ENCODE data around the gene EXOC7. TPM values are rescaled to one million over a fixed set of nuclear protein-coding genes. Genes with fewer than 3 reads are reported as not detected.

Gene EXOC7
- total RNA-seq, 1 donor from 2014 or later = 132 TPM

DNA sequence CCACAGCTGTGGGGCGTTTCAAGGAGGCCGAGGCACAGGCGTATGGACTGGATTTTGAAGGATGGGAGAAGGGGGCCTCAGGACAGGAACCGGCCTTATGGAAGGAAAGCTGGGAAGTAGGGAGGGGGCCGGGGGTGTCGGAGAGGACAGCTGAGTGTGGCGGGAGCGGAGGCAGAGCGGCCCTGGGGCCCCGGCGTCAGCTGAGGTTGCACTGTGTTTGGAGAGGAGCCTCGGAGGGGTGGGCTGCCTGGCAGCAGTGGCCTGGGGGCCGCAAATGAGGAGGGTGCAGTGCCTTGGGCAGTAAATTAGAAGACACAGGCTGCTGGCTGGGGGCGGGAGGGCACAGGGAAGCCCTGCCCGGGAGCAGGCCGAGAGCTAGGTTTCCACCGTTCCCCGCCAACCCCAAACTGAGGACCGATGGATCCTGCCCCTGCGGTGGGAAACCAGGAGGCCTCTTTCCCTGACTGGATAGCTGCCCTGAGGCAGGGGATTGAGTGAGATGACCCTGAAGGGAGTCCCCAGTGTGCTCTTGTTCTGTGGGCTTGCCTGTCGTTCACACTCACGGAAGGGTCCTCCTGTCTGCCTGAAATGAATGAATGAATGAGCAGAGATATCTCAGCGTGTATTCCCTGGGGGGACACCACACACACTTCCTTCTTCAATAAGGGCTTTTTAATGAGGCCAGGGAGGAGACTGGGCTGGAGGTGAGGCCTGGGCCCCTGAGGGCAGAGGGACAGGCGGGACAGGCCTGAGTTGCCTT, 19.0 kb upstream of the EXOC7 start:
- intact Hi-C loops (cut with micrococcal nuclease) = no loop called here

DNA sequence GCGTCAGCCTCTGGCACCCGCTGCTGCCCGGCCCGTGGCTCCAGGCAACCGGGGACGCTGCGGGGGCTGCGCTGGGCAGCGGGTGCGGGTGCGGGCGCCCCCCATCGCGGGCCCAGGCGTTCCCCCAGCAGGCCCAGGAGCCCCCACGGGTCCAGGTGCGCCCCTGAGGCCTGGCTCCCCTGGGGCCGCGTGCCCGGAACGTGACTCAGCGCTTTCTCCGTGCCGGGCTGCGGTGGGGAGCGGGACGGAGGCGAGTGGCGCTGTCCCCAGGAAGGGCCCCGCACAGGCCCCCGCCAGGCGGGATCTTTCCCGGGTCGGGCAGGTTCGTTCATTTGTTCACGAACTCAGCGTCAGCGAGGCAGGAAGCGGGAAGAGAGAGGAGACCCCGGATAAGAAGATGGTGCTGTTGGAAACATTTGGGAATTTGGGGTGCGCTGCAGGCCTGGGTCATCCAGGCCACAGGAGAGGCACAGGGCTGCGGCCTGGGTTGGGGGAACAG, 18.4 kb upstream of the EXOC7 start:
- intact Hi-C loops (cut with micrococcal nuclease) = loop anchor here (1.0 kb wide), 2 partner anchors 60 to 157 kb away; no protein-coding TSS in a partner anchor

DNA sequence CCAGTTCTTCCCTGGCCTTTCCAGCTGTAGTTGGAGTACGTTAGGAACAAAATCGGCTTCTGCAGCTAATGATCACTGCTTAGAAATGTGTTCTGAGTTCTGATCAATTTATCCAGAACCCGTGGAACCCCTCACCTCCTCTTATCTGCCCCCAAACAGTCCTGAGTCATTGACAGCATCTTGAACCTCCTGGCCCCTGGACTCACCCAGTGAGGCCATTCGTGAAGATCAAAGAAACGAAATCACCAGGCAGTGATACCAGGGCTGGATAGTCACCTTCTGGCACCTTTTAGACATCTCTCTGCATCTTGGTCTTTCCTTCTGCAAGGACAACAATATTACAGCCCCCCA, 17.0 kb upstream of the EXOC7 start:
- intact Hi-C loops (cut with micrococcal nuclease) = loop anchor here (1.0 kb wide), 2 partner anchors 62 to 159 kb away; no protein-coding TSS in a partner anchor

DNA sequence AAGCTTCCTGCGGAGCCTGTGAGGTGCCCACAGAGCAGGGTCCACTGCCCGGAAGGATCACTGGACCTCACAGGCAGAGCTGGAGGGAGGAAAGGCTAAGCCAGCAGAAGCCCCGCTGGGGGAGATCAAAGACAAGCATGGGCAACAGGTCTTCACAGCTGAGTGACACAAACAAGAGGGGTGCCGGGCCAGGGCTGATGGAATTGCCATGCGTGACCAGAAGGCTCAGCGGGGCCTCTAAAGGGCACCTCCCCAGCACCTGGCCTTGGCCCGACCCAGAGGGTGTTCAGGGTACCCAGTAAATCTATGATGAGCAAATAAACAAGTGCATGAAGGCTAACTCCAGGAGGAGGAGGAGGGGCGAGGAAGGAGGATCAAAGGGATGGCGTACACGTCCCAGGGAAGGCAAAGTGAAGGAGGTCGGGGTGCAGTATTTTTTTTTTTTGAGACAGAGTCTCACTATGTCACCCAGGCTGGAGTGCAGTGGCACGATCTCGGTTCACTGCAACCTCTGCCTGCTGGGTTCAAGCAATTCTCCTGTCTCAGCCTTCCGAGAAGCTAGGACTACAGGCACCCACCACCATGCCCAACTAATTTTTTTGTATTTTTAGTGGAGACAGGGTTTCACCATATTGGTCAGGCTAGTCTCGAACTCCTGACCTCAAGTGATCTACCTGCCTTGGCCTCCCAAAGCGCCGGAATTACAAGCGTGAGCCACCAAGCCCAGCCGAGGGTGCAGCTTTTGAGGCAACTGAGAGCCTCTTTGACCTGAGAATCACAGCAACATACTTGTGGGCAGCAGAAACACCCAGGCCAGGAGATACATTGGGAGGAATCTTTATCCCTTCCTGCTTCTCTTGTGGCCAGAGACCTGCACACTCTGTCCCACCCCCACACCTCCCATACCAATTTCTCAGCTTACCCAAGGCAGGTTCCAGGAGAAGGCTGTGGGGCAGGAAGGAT, 16.1 kb upstream of the EXOC7 start:
- intact Hi-C loops (cut with micrococcal nuclease) = no loop called here

DNA sequence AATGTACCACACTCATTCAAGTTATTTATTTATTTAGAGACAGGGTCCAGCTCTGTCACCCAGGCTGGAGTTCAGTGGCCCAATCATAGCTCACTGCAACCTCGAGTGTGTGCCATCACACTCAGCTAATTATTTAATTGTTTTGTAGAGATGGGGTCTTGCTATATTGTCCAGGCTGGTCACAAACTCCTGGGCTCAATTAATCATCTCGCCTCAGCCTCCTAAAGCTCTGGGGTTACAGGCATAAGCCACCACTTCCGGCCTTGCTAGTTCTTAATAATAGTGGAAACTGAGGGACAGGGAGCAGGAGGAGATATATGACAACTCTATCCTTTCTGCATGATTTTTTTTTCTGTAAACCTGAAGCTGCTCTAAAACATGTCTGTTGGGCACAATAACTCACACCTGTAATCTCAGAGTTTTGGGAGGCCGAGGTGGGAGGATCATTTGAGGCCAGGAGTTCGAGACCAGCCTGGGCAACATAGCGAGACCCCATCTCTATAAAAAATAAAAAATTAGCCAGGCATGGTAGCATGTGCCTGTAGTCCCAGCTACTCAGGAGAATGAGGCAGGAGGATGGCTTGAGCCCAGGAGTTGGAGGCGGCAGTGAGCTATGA, 11.7 kb upstream of the EXOC7 start:
- intact Hi-C loops (cut with micrococcal nuclease) = no loop called here

DNA sequence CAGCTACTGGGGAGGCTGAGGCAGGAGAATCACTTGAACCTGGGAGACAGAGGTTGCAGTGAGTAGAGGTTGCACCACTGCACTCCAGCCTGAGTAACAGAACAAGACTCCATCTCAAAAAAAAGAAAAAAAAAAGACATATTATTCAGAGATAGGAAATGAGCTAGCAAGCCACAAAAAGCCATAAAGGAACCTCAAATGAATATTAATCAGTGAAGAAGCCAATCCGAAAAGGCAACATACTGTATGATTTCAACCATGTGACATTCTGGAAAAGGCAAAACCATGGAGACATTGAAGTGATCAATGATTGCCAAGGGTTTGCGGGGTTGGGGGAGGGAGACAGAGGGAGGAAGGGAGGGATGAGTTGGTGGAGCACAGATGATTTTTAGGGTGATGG, 8.4 kb upstream of the EXOC7 start:
- intact Hi-C loops (cut with micrococcal nuclease) = no loop called here

DNA sequence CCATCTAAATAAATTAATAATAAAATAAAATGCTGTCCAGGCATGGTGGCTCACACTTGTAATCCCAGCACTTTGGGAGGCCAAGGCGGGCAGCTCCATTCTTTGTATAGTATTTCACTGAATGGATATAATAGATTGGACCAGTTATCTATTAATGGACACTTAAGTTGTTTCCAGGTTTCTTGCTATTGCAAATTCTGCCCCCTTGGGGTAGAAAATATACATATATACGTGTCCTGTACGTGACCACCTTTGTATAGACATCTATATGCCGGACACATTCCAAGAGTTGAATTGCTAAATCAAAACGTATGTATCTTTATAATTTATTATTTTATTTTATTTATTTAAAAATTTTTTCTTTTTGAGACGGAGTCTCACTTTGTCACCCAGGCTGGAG, 3.9 kb upstream of the EXOC7 start:
- intact Hi-C loops (cut with micrococcal nuclease) = no loop called here

DNA sequence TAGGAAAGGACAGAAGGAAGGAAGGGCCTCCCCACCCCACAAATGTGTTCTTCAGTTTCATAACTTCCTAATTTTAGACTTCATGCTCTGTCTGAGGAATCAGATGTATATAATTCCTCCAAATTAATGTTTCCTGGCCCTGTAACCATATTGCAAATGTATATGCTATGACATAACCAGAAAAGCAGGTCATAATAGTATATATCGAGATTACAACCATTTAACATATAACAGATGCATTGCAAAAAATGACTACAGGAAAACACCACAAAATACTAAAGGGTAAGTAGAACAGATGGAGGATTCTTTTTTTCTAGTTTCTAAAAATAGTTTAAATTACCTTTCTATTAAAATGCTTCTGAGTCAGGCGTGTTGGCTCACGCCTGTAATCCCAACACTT, 3.1 kb upstream of the EXOC7 start:
- intact Hi-C loops (cut with micrococcal nuclease) = no loop called here

DNA sequence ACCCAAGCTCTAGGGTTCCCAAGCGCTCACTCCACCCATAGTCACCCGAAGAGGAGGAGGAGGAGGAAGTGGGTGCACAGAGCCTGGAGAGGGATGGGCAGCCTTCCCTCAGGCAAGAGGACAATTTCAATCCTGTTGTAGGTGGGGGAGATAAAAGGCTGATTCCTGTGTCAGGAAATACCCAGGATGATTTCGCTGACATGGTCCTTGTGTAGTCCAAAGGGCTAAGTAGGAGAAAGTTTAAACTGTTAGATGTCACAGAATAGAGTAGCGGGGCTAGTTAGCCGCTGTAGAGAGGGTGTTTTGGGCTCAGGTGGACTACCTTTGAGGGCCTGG, 1.3 kb upstream of the EXOC7 start:
- intact Hi-C loops (cut with micrococcal nuclease) = no loop called here

DNA sequence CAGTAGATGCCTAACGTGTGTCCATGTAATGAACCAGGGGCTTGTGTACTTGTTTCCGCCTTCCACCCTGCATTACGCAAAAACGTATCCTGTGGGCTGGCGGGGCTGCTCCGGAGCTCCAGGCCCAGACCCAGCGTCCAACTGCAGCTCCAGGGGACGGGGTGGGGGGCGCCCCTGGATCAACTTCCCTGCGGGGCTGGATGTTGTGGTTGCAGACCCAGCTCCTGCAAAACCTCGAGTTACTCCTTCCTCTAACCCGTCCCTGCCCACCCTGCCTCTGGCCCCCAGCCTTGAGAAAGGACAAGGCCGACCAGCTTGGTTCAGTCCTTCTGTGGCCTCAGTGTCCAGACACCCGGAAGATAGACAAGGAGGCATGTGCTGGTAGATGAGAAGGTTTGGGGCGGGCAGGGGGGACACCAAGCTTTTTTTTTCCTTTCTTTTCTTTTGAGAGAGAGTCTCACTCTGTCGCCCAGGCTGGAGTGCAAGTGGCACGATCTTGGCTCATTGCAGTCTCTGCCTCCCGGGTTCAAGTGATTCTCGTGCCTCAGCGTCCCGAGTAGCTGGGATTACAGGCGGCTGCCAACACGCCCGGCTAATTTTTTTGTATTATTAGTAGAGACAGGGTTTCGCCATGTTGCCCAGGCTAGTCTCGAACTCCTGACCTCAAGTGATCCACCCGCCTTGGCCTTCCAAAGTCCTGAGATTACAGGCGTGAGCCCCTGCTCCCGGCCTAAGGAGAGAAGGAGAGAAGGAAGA, 731 bp upstream of the EXOC7 start:
- intact Hi-C loops (cut with micrococcal nuclease) = no loop called here

DNA sequence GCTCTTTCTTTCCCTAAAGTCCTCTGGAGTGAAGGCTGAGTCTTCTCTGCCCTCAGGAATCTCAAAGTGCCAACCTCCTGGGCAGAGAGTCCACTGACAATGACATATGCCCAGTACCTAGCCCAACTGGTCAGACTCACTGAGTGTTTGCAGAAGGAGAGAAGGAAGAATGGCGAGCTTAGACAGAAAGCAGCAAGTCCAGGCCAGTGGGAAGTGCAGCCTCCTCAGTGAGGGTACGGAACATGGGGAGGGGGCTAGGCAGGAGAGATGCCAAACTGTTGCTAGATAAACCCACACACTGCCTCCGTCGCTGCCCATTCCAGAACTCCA, 678 bp downstream of the EXOC7 start:
- intact Hi-C loops (cut with micrococcal nuclease) = no loop called here

DNA sequence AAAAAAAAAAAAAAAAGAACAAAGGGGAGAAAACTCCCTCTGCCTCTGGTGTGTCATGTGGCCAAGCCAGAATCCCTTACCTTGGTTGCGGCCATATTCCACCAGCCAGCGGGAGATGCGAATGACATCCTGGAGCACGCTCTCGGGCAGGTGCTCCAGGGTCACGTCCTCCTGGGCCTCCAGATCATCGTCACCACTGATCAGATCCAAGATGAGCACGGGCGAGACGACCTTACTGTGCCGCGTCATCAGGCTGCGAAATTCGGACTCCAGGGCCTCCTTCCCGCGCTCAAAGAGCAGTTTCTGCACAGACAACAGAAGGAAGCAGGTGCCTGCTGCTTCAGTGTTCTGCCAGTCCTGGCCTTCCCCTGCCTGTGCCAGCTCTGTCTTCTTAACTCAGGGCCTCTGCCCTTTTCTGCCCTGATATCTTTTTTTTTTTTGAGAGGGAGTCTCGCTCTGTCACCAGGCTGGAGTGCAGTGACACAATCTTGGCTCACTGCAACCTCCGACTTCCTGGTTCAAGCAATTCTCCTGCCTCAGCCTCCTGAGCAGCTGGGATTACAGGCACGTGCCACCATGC, 5.8 kb downstream of the EXOC7 start:
- intact Hi-C loops (cut with micrococcal nuclease) = no loop called here

DNA sequence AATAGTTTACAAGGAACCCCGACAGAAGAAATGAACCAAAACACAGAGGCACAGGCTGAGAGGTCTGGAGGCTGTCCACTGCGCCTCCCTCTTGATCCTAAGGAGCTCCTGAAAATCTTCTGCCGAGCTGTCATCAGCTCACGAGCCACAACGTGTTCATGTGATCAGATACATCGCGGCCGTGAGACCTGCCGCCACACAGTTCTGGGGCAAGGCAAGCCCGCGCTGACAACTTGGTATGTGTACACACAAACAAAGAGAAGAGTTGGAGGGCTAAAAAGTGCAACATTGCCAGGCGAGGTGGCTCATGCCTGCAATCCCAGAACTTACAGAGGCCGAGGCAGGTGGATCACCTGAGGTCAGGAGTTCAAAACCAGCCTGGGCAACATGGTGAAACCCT, 7.6 kb downstream of the EXOC7 start:
- intact Hi-C loops (cut with micrococcal nuclease) = no loop called here

DNA sequence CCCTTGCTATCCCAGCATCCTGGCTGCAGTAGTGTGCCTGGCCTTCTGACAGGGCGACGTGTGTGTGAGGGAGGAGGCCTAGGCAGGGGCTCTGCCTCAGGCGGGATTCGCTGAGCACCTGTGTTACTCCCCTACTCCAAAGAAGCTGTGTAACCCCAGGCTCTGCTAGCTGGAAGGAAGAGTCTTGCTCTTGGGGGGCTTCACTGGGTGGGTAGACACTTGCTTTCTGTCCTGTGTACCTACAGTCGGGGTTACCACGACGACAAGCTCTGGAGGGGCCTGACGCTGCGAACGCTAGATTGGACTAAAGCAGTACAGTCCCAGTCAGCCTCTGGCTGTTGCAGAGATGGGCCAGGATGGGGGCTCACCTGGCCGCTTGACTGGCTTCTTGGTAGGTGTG, 9.5 kb downstream of the EXOC7 start:
- intact Hi-C loops (cut with micrococcal nuclease) = no loop called here

DNA sequence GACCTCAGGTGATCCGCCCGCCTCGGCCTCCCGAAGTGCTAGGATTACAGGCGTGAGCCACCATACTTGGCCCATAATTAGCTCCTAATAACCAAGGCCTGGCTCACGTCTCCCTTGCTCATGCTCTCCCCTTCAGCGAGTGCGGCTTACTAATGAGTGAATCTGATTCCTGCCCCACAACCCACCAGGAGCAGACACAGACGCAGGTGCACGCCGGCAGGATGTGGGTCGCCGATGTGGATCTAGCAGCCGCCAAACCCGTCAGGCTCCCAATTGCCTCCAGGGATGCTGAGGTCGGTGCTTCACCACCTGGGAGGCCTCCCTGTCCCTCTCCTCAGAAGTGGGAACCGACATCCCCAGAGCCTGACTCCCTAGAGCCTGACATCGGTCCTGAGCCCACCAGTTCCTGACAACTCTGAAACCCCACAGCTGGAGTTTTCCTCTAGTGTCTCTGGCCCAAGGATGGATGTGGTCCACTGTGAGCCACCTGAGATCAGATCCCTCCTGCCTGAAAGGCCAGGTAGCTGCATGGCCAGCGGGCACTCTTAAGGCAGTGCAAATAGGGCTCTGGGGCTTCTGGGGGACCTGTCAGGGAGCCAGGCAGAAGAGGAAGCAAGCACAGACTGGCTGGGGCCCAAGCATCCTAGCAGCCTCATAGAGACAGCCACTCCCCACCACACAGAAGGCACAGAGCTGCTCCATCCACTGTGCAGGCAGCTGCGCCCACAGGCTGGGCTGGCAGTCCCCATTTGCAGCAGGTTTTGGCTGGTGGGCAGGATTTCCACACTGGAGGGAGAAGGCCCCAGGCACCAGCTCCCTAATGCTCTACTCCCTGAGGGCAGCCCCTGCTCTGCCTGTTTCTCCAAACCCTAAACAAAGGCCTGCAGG, 10.8 kb downstream of the EXOC7 start:
- intact Hi-C loops (cut with micrococcal nuclease) = no loop called here

DNA sequence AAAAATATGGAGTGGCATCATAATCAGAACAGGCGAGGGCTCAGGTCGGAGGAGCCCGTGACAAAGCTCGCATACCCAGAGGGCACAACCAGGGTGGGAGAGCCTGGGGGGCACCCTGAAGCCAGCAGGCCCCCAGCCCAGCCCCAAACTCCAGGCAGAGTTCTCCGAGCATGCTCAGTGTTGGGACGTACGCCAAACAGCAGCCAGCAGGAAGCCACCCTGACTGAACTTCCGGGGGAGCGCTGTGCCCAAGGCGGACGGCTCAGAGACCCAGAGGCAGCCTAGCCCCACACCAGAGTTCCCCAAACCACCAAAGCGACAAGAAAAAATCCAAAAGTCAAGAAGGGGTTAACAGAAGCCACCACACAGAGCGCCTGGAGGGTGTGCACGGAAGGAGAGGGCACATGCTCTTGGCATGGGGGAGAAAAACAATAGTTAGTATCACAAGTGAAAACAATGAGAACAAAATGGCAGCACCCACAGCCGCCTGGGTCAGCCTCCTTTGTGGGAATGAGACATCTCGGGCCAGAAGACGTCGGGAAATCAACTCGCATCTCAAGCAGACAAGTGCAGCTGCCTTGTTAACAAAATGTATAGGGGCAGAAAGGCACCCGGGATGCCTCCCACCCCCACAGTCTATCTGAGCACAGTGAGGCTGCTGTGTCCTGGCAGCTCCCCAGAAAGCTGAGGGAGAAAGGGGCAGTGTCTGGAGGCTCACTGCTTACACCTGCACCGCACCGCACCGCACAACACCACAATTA, 11.9 kb downstream of the EXOC7 start:
- intact Hi-C loops (cut with micrococcal nuclease) = no loop called here

DNA sequence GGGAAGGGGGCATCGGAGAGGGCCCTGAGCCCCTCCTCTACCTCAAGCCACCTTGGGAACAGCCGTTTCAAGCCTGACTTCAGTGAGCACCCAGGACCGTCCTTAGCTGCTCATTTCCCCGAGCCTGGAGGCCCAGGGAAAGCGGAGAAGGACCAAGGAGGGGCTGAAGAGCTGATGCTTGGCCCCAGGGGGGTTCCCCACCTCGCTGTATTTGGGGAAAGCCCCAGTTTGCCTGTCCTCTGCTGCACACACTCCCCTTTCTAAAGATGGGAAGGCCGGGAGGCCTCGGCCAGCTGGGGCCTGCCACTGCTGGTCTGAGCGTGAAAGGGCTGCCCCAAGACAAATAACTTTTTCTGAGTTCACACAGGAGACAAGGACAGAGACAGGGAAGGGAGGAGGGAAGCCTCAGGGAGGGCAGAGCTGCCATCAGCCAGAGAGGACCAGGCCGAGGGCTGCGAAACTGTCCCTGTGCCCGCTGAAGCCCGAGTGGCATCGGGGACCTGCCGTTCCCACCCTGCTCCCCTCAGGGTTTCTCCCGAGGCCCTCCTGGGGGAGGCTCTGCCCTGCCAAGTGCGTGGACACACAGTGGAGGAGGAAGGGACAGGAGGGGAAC, 13.0 kb downstream of the EXOC7 start:
- intact Hi-C loops (cut with micrococcal nuclease) = no loop called here

DNA sequence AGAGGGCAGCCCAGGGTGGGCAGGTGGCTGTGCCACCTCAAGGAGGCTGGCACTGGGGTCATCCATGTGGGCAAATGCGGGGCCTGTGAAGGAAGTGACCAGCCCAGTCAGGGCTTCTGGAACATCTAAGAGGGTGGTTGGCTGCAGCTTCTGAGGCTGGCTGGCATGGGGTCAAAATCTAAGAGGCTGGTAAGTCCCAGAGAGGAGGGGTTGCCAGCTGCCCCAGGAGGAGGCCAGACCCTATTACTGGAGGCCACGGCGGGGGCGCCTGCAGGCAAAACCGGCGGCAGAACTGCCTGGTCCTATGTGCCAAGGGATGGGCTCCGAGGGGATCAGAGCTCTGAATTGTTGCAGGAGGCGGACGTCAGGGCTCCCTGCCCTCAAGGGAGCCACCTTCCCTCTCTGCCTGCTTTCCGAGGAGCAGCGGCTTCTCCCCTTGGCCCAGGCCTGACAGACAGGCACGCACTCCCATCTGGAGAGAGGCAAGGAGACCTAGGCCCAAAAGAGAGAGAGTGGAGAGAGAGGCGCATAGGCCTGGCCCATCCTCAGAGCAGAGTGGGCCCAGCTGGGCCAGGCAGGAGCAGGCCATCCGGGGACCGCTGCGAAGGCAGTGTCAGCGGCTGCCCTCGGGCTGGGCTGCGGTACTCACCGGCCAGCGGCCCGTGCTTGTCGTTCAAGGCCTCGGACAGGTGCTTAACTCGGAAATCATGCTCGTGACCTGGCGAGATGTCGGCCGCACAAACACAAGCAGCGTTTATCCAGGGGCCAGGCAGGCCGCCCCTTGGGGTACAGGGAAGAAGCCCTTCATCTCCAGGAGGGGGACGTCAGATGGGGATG, 13.7 kb downstream of the EXOC7 start:
- intact Hi-C loops (cut with micrococcal nuclease) = no loop called here

All from T-helper 2 cell treated with Interferon-gamma antibody and Interleukin-4, amounts not matched to agents 100 ng/mL and 5 ng/mL, for 36 hours (primary cell).